KBM-7 (cell line): Measurements from ENCODE around the gene PDPR.
"Not testable (repeated sequence)": the region's sequence is repeated elsewhere in the genome, so short reads cannot be mapped to it uniquely, and the experiment has no call there.

ENCODE experiments used
- DNase-seq: peaks from one replicate; pipeline ENCODE4 v3.0.0-alpha.2; 2015
- in situ Hi-C: fragments of 300-500 bp; cut with MboI; formaldehyde crosslinking; loops from 2 replicates; pipeline ENCODE4 v1.14.3; 2020; ENCODE audit warnings: low sequenced_read_pairs, low pct_unique_long_range_greater_than_20kb, mixed read lengths

The PDPR gene

GRCh38 chr16:70113982-70114826 lies at the start of gene PDPR:
Gene PDPR, plus strand, starts transcription at chr16:70114332. Its CDS starts 6,161 bp downstream, at chr16:70120493.
- in situ Hi-C loops, result not testable (repeated sequence)
- peak; percentile 90 for DNase-seq

GRCh38 chr16:70064841-70065370 lies 49.2 kb upstream of the PDPR start:
- DNase-seq, result peak; percentile 27
- in situ Hi-C loops, result not testable (repeated sequence)

GRCh38 chr16:70065376-70065745 lies 48.8 kb upstream of the PDPR start:
- DNase-seq, in situ Hi-C loops: not testable (repeated sequence)

- DNase-seq, result peak; percentile 89
- in situ Hi-C loops, result not testable (repeated sequence)
Measured at GRCh38 chr16:70065746-70066658, 48.1 kb upstream of the PDPR start.

- in situ Hi-C loops, DNase-seq: not testable (repeated sequence)
Measured at GRCh38 chr16:70066751-70067150, 47.4 kb upstream of the PDPR start.

GRCh38 chr16:70079081-70079480 lies 35.1 kb upstream of the PDPR start:
- in situ Hi-C loops, DNase-seq: not testable (repeated sequence)

- in situ Hi-C loops, result not testable (repeated sequence)
Measured at GRCh38 chr16:70081219-70081618, 32.9 kb upstream of the PDPR start.

GRCh38 chr16:70083931-70084330 lies 30.2 kb upstream of the PDPR start:
- DNase-seq, in situ Hi-C loops: not testable (repeated sequence)

More at GRCh38 chr16:70081219-70081618, 32.9 kb upstream of the PDPR start:
- DNase-seq, result not testable (repeated sequence)

GRCh38 chr16:70088160-70088559 lies 26.0 kb upstream of the PDPR start:
- in situ Hi-C loops, DNase-seq: not testable (repeated sequence)

GRCh38 chr16:70088877-70089276 lies 25.3 kb upstream of the PDPR start:
- DNase-seq, in situ Hi-C loops: not testable (repeated sequence)

GRCh38 chr16:70089289-70089688 lies 24.8 kb upstream of the PDPR start:
- DNase-seq, result peak; percentile 23
- in situ Hi-C loops, result not testable (repeated sequence)

GRCh38 chr16:70091104-70091503 lies 23.0 kb upstream of the PDPR start:
- DNase-seq, in situ Hi-C loops: not testable (repeated sequence)

- in situ Hi-C loops, DNase-seq: not testable (repeated sequence)
Measured at GRCh38 chr16:70094096-70094495, 20.0 kb upstream of the PDPR start.

- in situ Hi-C loops, DNase-seq: not testable (repeated sequence)
Measured at GRCh38 chr16:70109583-70110279, 4.4 kb upstream of the PDPR start.

- peak; percentile 44 for DNase-seq
Measured at GRCh38 chr16:70112162-70112561, 2.0 kb upstream of the PDPR start.

GRCh38 chr16:70113599-70113981 lies 542 bp upstream of the PDPR start:
- in situ Hi-C loops, result not testable (repeated sequence)

More at GRCh38 chr16:70112162-70112561, 2.0 kb upstream of the PDPR start:
- in situ Hi-C loops, result not testable (repeated sequence)

GRCh38 chr16:70118354-70118753 lies 4.2 kb downstream of the PDPR start:
- in situ Hi-C loops, DNase-seq: not testable (repeated sequence)

More at GRCh38 chr16:70113599-70113981, 542 bp upstream of the PDPR start:
- DNase-seq, result not testable (repeated sequence)

- in situ Hi-C loops, DNase-seq: not testable (repeated sequence)
Measured at GRCh38 chr16:70118776-70119175, 4.6 kb downstream of the PDPR start.

GRCh38 chr16:70120398-70120797 lies 6.3 kb downstream of the PDPR start:
- DNase-seq, in situ Hi-C loops: not testable (repeated sequence)
